GM12878 (cell line): ENCODE measurements around the gene GLI2. TPM values are rescaled to one million over a fixed set of nuclear protein-coding genes. Genes with fewer than 3 reads are reported as not detected.
A peak's percentile ranks its signal among the peaks of the same experiment; 100 is the strongest.

Experiments used
- ATAC-seq: fragments of 200-7000 bp; cut with Tn5 transposase; 3 replicates; pipeline ENCODE4 v1.9.1; 2020; ENCODE audit warnings: mild to moderate bottlenecking, moderate library complexity
- Bru-seq: library from RNA; stranded (reverse); fragments of 400-500 nt; gene quantifications from one replicate; lab custom pipeline; 2021; lab: Mats Ljungman, UMichigan
- BruChase-seq, 2 experiments: library from RNA; stranded (reverse); fragments of 400-500 nt; gene quantifications; one replicate each; lab custom pipeline; 2021; lab: Mats Ljungman, UMichigan
- BruUV-seq: library from RNA; stranded (reverse); fragments of 400-500 nt; replicated peaks from 2 replicates; lab custom pipeline; 2021; lab: Mats Ljungman, UMichigan
- CTCF ChIA-PET: fragments of 300-600 bp; sonication (Branson Sonifier 250); formaldehyde crosslinking; extraction: SDS; loops from one replicate; lab custom pipeline; 2021; ENCODE audit warnings: inconsistent platforms; lab: Yijun Ruan, JAX
- POLR2A ChIA-PET: fragments of 350-600 bp; formaldehyde crosslinking; extraction: SDS; loops from one replicate; lab custom pipeline; 2021; ENCODE audit warnings: inconsistent platforms; lab: Charles Lee
- RAD21 ChIA-PET: fragments of 300-600 bp; sonication (Branson Sonifier 250); formaldehyde crosslinking; loops from one replicate; lab custom pipeline; 2023; ENCODE audit warnings: antibody characterized with exemption; ENCODE audit not compliant: unreplicated experiment; lab: Charles Lee
- SMC1A ChIA-PET: fragments of 300-600 bp; sonication (Branson Sonifier 250); formaldehyde crosslinking; loops from one replicate; lab custom pipeline; 2023; ENCODE audit not compliant: unreplicated experiment, uncharacterized antibody; lab: Charles Lee
- DNase-seq: peaks from one replicate; pipeline ENCODE4 v3.0.0-alpha.2; 2011; ENCODE audit warnings: low read depth, low spot score
- FAIRE-seq: peaks from 3 replicates; lab custom pipeline; 2011; peaks lifted over from hg19 to GRCh38; lab: Jason Lieb, UNC
- H2AFZ ChIP-seq: 2 replicates; pipeline ENCODE4 v1.6.0; 2011; ENCODE audit warnings: low read depth, low read length, control low read depth; ENCODE audit not compliant: control insufficient read depth
- H3K27ac ChIP-seq: 2 replicates; pipeline ENCODE4 v1.5.1; 2011; ENCODE audit warnings: control low read depth; ENCODE audit not compliant: control insufficient read depth, insufficient read depth
- H3K27me3 ChIP-seq, 2 experiments: replicated peaks in 1 of 2; 2 replicates each; pipeline versions ENCODE4 v1.6.0 to v1.6.1; 2011; ENCODE audit warnings: low read length in 1 of 2; ENCODE audit not compliant: control insufficient read depth in 2 of 2, insufficient read depth in 2 of 2
- H3K36me3 ChIP-seq, 2 experiments: 2 replicates each; pipeline ENCODE4 v1.5.1; 2011; ENCODE audit warnings: low read length in 1 of 2; ENCODE audit not compliant: control insufficient read depth in 2 of 2, insufficient read depth in 2 of 2
- H3K4me1 ChIP-seq: 2 replicates; pipeline ENCODE4 v1.6.1; 2011; ENCODE audit warnings: mild to moderate bottlenecking, low read length, moderate library complexity, mixed read lengths; ENCODE audit not compliant: control insufficient read depth, insufficient read depth
- H3K4me2 ChIP-seq: 2 replicates; pipeline ENCODE4 v1.6.0; 2011; ENCODE audit warnings: control low read depth; ENCODE audit not compliant: control insufficient read depth, insufficient read depth
- H3K4me3 ChIP-seq: fragments of 200-600 bp; sonication (generic); 2 replicates; pipeline ENCODE4 v1.5.1; 2016
- H3K79me2 ChIP-seq: 2 replicates; pipeline ENCODE4 v1.6.0; 2011; ENCODE audit warnings: low read length; ENCODE audit not compliant: control insufficient read depth, insufficient read depth
- H3K9ac ChIP-seq: 2 replicates; pipeline ENCODE4 v1.8.0; 2011; ENCODE audit warnings: low read length, control low read depth, mixed read lengths; ENCODE audit not compliant: control insufficient read depth, insufficient read depth
- H3K9me3 ChIP-seq: replicated peaks from 3 replicates; pipeline ENCODE4 v1.5.1; 2011; ENCODE audit warnings: mild to moderate bottlenecking, low read length; ENCODE audit not compliant: control insufficient read depth, insufficient read depth
- H4K20me1 ChIP-seq: 2 replicates; pipeline ENCODE4 v1.6.0; 2011; ENCODE audit not compliant: control insufficient read depth, insufficient read depth
- BCL11A ChIP-seq: IDR thresholded peaks from 2 replicates; pipeline ENCODE4 v1.6.1; 2011; ENCODE audit warnings: low read depth, low read length
- CTCF ChIP-seq, 3 experiments: IDR thresholded peaks in 2 of 3; conservative IDR thresholded peaks in 1 of 3; 2 replicates each; pipeline ENCODE4 v1.5.1; 2011; ENCODE audit warnings: low read depth in 3 of 3, low read length in 3 of 3, mild to moderate bottlenecking in 3 of 3, control low read depth in 2 of 3, moderate library complexity in 2 of 3, inconsistent platforms in 1 of 3, mixed read lengths in 1 of 3; ENCODE audit not compliant: control insufficient read depth in 2 of 3, insufficient read depth in 1 of 3; ENCODE audit errors: extremely low read depth in 1 of 3
- HDAC6 ChIP-seq: fragments of 200-600 bp; sonication (generic); IDR thresholded peaks from one replicate; pipeline ENCODE4 v1.8.0; 2017; ENCODE audit warnings: antibody characterized with exemption; ENCODE audit not compliant: unreplicated experiment
- WGBS: methylation state at CpG from one replicate; pipeline ENCODE4 v1.1.6; 2016; ENCODE audit warnings: low lambda C conversion rate; ENCODE audit not compliant: insufficient replicate concordance, insufficient coverage; ENCODE audit errors: missing lambda C conversion rate; 5-methylcytosine and 5-hydroxymethylcytosine counted together
- in situ Hi-C: fragments of 300-500 bp; cut with MboI; formaldehyde crosslinking; loops from 9 replicates; pipeline ENCODE4 v1.14.3; 2018; ENCODE audit warnings: mixed read lengths
- intact Hi-C: fragments of 100-400 bp; cut with micrococcal nuclease; formaldehyde crosslinking; loops from one replicate; pipeline ENCODE4 v1.14.2; 2022; ENCODE audit not compliant: unreplicated experiment
- long read RNA-seq, 2 experiments: library from polyadenylated mRNA; unstranded; transcript quantifications; one replicate each; pipeline ENCODE4 v2.0.0, GENCODE V29; 2019 to 2020
- polyA minus RNA-seq, 3 experiments: library from RNA; depleted of rRNA, polyadenylated mRNA; stranded (reverse); fragments of >200 nt; gene quantifications; 2 replicates each; pipeline ENCODE4 v1.2.3, GENCODE V29; 2011
- polyA plus RNA-seq, 11 experiments: library from polyadenylated mRNA; depleted of rRNA in 4 of 11; unstranded in 6 of 11; stranded (reverse) in 5 of 11; fragments of >200 nt; fragmentation: Nextera tagmentation in 4 of 11; fragmentation: Illumina TruSeq in 1 of 11; extraction: Ambion mirVana in 4 of 11; extraction: Trizol in 1 of 11; gene quantifications; 1 replicate in 1 of 11; 2 replicates in 10 of 11; pipeline versions ENCODE4 v1.2.1 to v1.2.3, GENCODE V29; 2011 to 2016; ENCODE audit warnings: inconsistent platforms in 2 of 11, missing spikeins in 2 of 11, low read depth in 1 of 11
- total RNA-seq, 4 experiments: library from RNA; depleted of rRNA in 3 of 4; stranded (reverse); fragments of >200 nt in 3 of 4; fragmentation: Illumina TruSeq in 1 of 4; extraction: Trizol in 1 of 4; gene quantifications; 2 replicates each; pipeline versions ENCODE4 v1.2.1 to v1.2.3, GENCODE V29; 2013 to 2021

The GLI2 gene
- not detected in 2 replicates for total RNA-seq (2013; cell fraction: nucleolus; rRNA removed)
- total RNA-seq (2014; rRNA removed) (not detected in 2 replicates), total RNA-seq (2014; rRNA removed; fragmentation: Illumina TruSeq; extraction: Trizol) (not detected in 2 replicates), total RNA-seq (2021) (0.05 TPM in 1 of 2 replicates, not detected in the other), polyA plus RNA-seq (2011; rRNA removed) (not detected in 2 replicates), polyA plus RNA-seq (2014; fragmentation: Illumina TruSeq; extraction: Trizol) (0.05 TPM in 1 of 2 replicates, not detected in the other), polyA plus RNA-seq (2014; fragmentation: Nextera tagmentation; extraction: Ambion mirVana) (not detected), polyA plus RNA-seq (2014; rRNA removed) (0.01 TPM in 1 of 2 replicates, not detected in the other), polyA plus RNA-seq (2016; fragmentation: Nextera tagmentation; extraction: Ambion mirVana) (not detected), polyA minus RNA-seq (2011; rRNA and poly(A)+ RNA removed) (not detected in 2 replicates), Bru-seq, nascent RNA (percentile 3 among the genes with signal in this experiment), BruChase-seq, experiment 1, labeled RNA remaining after a 6-hour chase (percentile 2 among the genes with signal in this experiment), BruChase-seq, experiment 2, labeled RNA remaining after a 2-hour chase (percentile 2 among the genes with signal in this experiment)
- polyA plus RNA-seq (2011; ENCODE audit: low read depth), result not detected
- polyA plus RNA-seq (2011; cell fraction: cytosol; rRNA removed), result not detected in 2 replicates
- polyA plus RNA-seq (2011; cell fraction: nucleus; rRNA removed), result not detected in 2 replicates
- polyA plus RNA-seq (2012), result not detected in 2 replicates
- not detected in 2 replicates for polyA minus RNA-seq (2011; cell fraction: cytosol; rRNA and poly(A)+ RNA removed)
- not detected in 2 replicates for polyA minus RNA-seq (2011; cell fraction: nucleus; rRNA and poly(A)+ RNA removed)
- long read RNA-seq, experiment 1, result 0 reads
- long read RNA-seq, experiment 2, result 0 reads

DNA sequence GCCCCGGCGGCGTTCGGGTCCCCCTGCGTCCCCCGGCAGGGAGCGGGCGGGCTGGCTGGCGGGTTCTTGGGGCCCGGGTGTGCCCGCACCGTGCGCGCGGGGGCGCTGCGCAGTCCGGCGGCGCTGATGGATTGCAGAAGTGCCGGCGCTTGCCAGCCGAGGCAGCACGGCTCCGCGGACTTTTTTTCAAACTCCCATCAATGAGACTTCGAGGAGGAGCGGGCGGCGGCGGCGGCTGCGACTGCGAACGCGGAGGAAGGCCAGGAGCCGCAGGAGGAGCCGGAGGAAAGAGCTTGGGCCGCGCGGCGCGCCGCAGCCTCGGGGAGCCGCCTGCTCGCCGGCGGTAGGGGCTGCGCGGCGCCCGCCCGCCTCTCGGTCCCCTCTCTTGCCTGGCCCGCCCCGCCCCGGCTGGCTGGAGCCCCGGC, at the start of gene GLI2:
GLI2 (plus strand) TSS at position 123 of the 425 bp plus-strand sequence. CDS start 61,453 bp downstream, outside the sequence.
- no peaks in the 10 kb centered on the region for H4K20me1 ChIP-seq
- 5% methylated on average over 30 of the region's 59 CpGs for WGBS
- ChIA-PET SMC1A (no interaction called here), CTCF (interaction anchor here (0.6 kb wide), 1 partner anchor 237 kb away, joined by 3 read pairs; no protein-coding TSS in a partner anchor), RAD21 (no interaction called here), POLR2A (no interaction called here)
- no peaks in the 10 kb centered on the region for H3K36me3 ChIP-seq
- no peak within 1 kb of the TSS for H3K27ac ChIP-seq
- no peaks in the 10 kb centered on the region for H3K4me1 ChIP-seq
- H3K4me2 ChIP-seq, result peak within 1 kb of the TSS; percentile 7; the same call in 1 of the 2 replicates
- FAIRE-seq, result no peak
- no peak within 1 kb of the TSS for H3K4me3 ChIP-seq
- H3K9ac ChIP-seq, result no peak within 1 kb of the TSS
- intact Hi-C loops, result no loop called here
- no peaks in the 10 kb centered on the region for H3K79me2 ChIP-seq
- BruUV-seq, result no TSS peak
- no peaks in the 10 kb centered on the region for H3K9me3 ChIP-seq
- peaks cover 19 to 25% of the 10 kb centered on the region in 2 experiments for H3K27me3 ChIP-seq
- no peak within 1 kb of the TSS for H2AFZ ChIP-seq
- no peak for DNase-seq
- peak; percentile 84 for ATAC-seq
- TF ChIP-seq BCL11A (no peak), HDAC6 (peak; percentile 61), CTCF (IDR thresholded peaks at IDR 0.05 in 2 of 3, conservative IDR thresholded peaks at IDR 0.05 in 1 of 3; ENCODE audit: control insufficient read depth in 2 of 3, extremely low read depth in 1 of 3, insufficient read depth in 1 of 3, low read depth in 3 of 3, low read length in 3 of 3) (peak; percentile 16 to 31 (median 23); a peak in 5 of 6 replicates)
- in situ Hi-C loops, result no loop called here
